Esophagus muscularis mucosa (tissue), 4 donors: ENCODE data around the gene TOLLIP.

Experiments used
- CTCF ChIP-seq, 3 experiments: fragments of 200-600 bp in 2 of 3; fragments of 450-650 bp in 1 of 3; sonication (generic) in 2 of 3; IDR thresholded peaks; one replicate each; pipeline ENCODE4 v1.5.1; 2017 to 2019; ENCODE audit warnings: antibody characterized with exemption in 3 of 3, mild to moderate bottlenecking in 2 of 3, moderate library complexity in 1 of 3
- EP300 ChIP-seq: sonication (generic); formaldehyde crosslinking; IDR thresholded peaks from one replicate; pipeline ENCODE4 v1.6.1; 2017; ENCODE audit warnings: antibody characterized with exemption
- POLR2A ChIP-seq: fragments of 450-650 bp; IDR thresholded peaks from one replicate; pipeline ENCODE4 v1.6.1; 2017; ENCODE audit warnings: antibody characterized with exemption, moderate library complexity, mild to moderate bottlenecking, low read depth
- POLR2AphosphoS5 ChIP-seq, 2 donors: sonication (generic); formaldehyde crosslinking; IDR thresholded peaks; one replicate each; pipeline ENCODE4 v1.6.1; 2017; ENCODE audit warnings: antibody characterized with exemption in 2 of 2

DNA sequence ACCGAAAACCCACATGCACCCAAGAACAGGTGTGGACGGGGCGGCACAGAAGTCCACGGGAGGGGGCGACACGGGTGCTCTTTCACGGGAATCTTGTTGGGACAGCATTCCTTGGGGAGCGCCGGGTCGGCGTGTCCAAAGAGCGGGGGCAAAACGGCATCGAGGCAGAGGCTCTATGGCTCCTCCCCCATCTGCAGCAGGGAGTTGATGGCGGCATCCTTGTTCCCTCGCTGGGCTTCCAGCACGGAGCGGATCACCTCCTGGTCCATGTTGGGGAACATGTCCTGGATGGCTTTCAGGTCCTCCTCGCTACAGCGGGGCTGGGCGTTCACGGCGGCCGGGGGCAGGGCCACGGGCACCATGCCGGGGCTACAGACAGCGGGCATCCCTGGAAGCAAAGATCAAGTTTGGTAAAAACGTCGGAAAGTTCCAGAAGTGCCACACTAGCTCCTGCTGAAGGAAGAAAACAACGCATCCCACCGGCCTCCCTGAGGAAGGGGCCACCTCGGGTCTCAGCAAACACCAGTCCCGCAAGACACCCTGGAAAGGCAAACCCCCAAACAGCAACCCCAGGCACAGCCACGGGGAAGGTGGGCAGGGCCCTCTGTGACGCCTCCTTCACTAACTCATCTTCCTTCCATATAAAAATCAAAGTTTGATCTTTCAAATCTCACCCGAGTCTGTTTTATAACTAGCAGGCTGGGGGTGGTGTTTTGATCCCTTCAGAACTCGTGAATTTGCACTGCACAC is 32.4 kb downstream of the TOLLIP start:
- TF ChIP-seq POLR2A: no peak
- TF ChIP-seq CTCF (IDR thresholded peaks at IDR 0.05): no peak
- TF ChIP-seq EP300: no peak
- no peak for TF ChIP-seq POLR2AphosphoS5 (IDR thresholded peaks at IDR 0.05)
